ENCODE data around the gene GINS1.
"Not testable (repeated sequence)": the region's sequence is repeated elsewhere in the genome, so short reads cannot be mapped to it uniquely, and the experiment has no call there.

Gene GINS1

GRCh38 chr20:25469558-25469957 lies 62.1 kb downstream of the GINS1 start:
- DNase-seq (ENCODE audit: low read depth): no peak
- H3K4me3 ChIP-seq (ENCODE audit: low read depth, low read length): no peak overlapping the region

GRCh38 chr20:25470045-25470444 lies 62.6 kb downstream of the GINS1 start:
- DNase-seq (ENCODE audit: low read depth): no peak
- no peak overlapping the region for H3K4me3 ChIP-seq (ENCODE audit: low read depth, low read length)

GRCh38 chr20:25471020-25471419 lies 63.5 kb downstream of the GINS1 start:
- no peak overlapping the region for H3K4me3 ChIP-seq (ENCODE audit: low read depth, low read length)
- no peak for DNase-seq (ENCODE audit: low read depth)

- not testable (repeated sequence) for DNase-seq (ENCODE audit: low read depth); H3K4me3 ChIP-seq (ENCODE audit: low read depth, low read length)
These were observed 65.8 kb downstream of the GINS1 start for GRCh38 chr20:25473297-25473696.

GRCh38 chr20:25476106-25477013 lies 68.9 kb downstream of the GINS1 start:
- DNase-seq (ENCODE audit: low read depth): no peak
- no peak overlapping the region for H3K4me3 ChIP-seq (ENCODE audit: low read depth, low read length)

- no peak for DNase-seq (ENCODE audit: low read depth)
- no peak overlapping the region for H3K4me3 ChIP-seq (ENCODE audit: low read depth, low read length)
These were observed 69.8 kb downstream of the GINS1 start for GRCh38 chr20:25477014-25477882.

GRCh38 chr20:25478889-25479568 lies 71.6 kb downstream of the GINS1 start:
- no peak overlapping the region for H3K4me3 ChIP-seq (ENCODE audit: low read depth, low read length)
- DNase-seq (ENCODE audit: low read depth): no peak

GRCh38 chr20:25479638-25480037 lies 72.2 kb downstream of the GINS1 start:
- no peak for DNase-seq (ENCODE audit: low read depth)
- no peak overlapping the region for H3K4me3 ChIP-seq (ENCODE audit: low read depth, low read length)

GRCh38 chr20:25480156-25480555 lies 72.7 kb downstream of the GINS1 start:
- no peak overlapping the region for H3K4me3 ChIP-seq (ENCODE audit: low read depth, low read length)
- DNase-seq (ENCODE audit: low read depth): no peak

GRCh38 chr20:25480797-25481196 lies 73.3 kb downstream of the GINS1 start:
- no peak overlapping the region for H3K4me3 ChIP-seq (ENCODE audit: low read depth, low read length)
- no peak for DNase-seq (ENCODE audit: low read depth)

- DNase-seq (ENCODE audit: low read depth): no peak
- H3K4me3 ChIP-seq (ENCODE audit: low read depth, low read length): no peak overlapping the region
These were observed 73.9 kb downstream of the GINS1 start for GRCh38 chr20:25481235-25481917.

- DNase-seq (ENCODE audit: low read depth): no peak
These were observed 74.4 kb downstream of the GINS1 start for GRCh38 chr20:25481918-25482253.

GRCh38 chr20:25483431-25484132 lies 76.1 kb downstream of the GINS1 start:
- no peak overlapping the region for H3K4me3 ChIP-seq (ENCODE audit: low read depth, low read length)
- no peak for DNase-seq (ENCODE audit: low read depth)

More at GRCh38 chr20:25481918-25482253, 74.4 kb downstream of the GINS1 start:
- no peak overlapping the region for H3K4me3 ChIP-seq (ENCODE audit: low read depth, low read length)

GRCh38 chr20:25484224-25484846 lies 76.9 kb downstream of the GINS1 start:
- no peak overlapping the region for H3K4me3 ChIP-seq (ENCODE audit: low read depth, low read length)
- DNase-seq (ENCODE audit: low read depth): no peak

GRCh38 chr20:25484911-25485511 lies 77.5 kb downstream of the GINS1 start:
- no peak overlapping the region for H3K4me3 ChIP-seq (ENCODE audit: low read depth, low read length)
- no peak for DNase-seq (ENCODE audit: low read depth)

- DNase-seq (ENCODE audit: low read depth): no peak
- H3K4me3 ChIP-seq (ENCODE audit: low read depth, low read length): no peak overlapping the region
These were observed 78.4 kb downstream of the GINS1 start for GRCh38 chr20:25485872-25486271.

GRCh38 chr20:25486377-25486776 lies 78.9 kb downstream of the GINS1 start:
- DNase-seq (ENCODE audit: low read depth): peak; percentile 20
- H3K4me3 ChIP-seq (ENCODE audit: low read depth, low read length): no peak overlapping the region

GRCh38 chr20:25487306-25487705 lies 79.8 kb downstream of the GINS1 start:
- DNase-seq (ENCODE audit: low read depth): no peak

More at GRCh38 chr20:25487306-25487705, 79.8 kb downstream of the GINS1 start:
- H3K4me3 ChIP-seq (ENCODE audit: low read depth, low read length): no peak overlapping the region
